Measurements from ENCODE around the gene ZBED4.

The ZBED4 gene

GRCh38 chr22:49856766-49857618 is 3.3 kb downstream of the ZBED4 start:
- no peak for DNase-seq

DNA sequence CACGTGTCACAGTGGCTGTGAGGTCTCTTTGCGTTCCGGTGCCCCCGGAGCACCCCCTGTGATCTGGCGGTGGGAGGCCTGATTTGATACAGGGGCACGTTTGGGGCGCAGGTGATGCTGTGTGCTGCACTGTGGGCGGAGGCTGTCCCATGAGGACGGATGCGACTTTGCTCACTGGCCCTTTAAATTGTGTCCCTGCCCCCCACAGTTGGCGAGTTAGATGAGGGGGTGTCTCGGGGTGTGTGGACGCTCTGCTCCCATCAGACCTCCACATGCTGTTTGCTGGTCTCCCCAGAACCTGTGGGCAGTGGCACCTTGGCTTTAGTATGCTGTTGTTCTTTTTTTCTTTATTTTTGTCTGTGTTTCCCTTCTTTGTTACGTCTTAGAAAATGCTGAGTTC is 5.2 kb downstream of the ZBED4 start:
- DNase-seq: no peak

DNA sequence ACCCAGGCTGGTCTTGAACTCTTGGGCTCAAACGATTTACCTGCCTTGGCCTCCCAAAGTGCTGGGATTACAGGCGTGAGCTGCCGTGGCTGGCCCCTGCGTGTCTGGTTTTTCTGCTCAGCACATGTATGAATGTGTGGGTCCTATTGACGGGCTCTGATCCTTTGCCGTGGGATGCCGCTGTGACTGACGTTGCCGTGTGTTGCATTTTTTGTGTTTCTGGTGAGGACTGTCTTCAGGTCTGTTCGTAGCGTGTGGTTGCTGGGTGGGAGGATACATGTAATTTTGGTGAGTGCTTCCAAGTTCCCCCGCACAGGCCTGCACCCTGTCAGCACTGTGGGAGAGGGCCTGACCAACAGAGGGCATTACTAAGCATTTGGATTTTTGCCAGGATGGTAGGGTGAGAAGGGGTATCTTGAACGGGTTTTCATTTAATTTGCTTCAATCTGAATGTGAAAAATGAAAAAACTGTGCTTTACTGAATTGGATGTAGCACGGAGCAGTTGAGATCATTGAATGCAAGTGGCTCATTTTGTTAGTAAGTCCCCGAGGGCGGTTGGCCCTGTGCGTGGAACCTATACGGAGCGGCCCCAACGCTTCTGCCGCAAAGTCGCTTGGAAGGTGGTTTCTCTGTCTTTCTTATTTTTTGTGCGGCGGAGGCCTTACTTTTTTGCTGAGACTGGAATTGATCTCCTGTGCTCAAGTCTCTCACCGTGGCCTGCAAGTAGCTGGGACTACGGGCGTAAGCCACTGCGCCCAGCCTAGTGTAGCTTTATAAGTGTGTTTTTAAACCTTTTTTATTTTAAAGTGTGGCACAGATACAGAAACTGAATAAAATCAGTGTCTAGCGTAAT is 8.2 kb downstream of the ZBED4 start:
- no peak for DNase-seq

GRCh38 chr22:49862496-49862776 is 8.8 kb downstream of the ZBED4 start:
- no peak for DNase-seq

DNA sequence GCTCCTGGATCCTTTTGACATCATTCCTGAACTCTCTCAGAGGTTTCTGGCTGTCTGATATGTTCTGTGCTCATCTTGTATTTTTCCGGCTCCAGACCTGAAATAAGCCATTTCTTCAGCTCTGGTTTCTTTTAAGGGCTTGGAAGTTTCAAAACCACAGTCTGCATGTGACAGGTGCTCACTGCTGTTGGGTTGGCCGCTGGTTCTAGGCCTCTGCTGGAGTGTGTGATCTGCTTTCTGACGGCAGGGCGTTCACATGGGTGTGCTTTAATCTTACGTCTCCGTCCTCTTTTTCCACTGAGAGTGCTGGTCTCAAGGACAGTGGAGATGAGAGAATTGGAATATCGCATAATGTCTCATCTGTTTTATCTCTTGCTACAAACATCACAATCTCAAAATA is 10.3 kb downstream of the ZBED4 start:
- DNase-seq: no peak

GRCh38 chr22:49865156-49865555 is 11.5 kb downstream of the ZBED4 start:
- no peak for DNase-seq

DNA sequence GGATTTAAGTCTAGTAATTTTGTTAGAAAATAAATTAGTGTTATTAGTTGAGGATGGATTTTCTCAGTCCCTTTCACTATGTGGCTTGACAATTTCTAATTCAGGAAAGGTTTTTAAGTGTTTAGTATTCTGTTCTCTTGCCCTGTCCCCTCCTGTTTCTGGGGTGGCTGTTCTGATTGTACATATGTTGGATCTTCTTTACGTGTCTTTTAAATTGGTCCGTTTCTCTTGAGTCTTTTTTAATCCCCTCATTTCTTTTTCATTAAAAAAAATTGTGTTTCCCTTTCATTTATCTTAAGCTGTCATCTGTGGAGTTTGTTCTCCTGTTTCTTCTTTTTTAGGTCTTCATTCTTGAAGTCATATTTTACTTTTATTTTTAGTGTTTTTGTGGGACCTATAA is 12.5 kb downstream of the ZBED4 start:
- DNase-seq: no peak

- no peak for DNase-seq
These were observed 13.0 kb downstream of the ZBED4 start for GRCh38 chr22:49866646-49867045.

- DNase-seq: no peak
These were observed 13.9 kb downstream of the ZBED4 start for GRCh38 chr22:49867303-49868265.

GRCh38 chr22:49869086-49869830 is 15.6 kb downstream of the ZBED4 start:
- no peak for DNase-seq

DNA sequence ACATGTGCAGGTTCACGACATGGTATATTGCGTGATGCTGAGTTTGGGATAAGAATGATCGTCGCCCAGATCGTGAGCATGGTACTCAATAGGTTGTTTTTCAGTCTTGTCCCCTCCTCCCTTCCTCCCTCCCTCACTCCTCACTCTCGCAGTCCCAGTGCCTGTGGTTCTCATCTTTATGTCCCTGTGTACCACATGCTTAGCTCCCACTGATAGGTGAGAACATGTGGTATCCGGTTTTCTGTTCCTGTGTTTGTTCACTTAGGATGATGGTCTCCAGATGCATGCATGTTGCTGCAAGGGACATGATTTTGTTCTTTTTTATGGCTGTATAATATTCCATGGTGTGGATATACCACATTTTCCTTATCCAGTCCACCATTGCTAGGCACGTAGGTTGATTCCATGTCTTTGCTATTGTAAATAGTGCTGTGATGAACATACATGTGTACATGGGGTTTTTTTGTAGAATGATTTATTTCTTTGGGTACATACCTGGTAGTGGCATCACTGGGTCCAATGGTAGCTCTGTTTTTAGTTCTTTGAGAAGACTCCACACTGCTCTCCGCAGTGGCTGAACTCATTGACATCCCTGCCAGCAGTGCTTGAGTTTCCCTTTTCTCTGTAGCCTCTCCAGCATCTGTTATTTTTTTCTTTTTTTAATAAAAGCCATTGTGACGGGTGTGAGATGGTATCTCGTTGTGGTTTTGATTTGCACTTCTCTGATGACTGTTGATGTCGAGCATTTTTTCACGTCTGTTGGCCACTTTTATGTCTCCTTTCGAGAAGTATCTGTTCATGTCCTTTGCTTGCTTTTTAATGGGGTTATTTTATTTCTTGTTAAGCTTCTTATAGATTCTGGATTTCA is 16.4 kb downstream of the ZBED4 start:
- DNase-seq: no peak

DNA sequence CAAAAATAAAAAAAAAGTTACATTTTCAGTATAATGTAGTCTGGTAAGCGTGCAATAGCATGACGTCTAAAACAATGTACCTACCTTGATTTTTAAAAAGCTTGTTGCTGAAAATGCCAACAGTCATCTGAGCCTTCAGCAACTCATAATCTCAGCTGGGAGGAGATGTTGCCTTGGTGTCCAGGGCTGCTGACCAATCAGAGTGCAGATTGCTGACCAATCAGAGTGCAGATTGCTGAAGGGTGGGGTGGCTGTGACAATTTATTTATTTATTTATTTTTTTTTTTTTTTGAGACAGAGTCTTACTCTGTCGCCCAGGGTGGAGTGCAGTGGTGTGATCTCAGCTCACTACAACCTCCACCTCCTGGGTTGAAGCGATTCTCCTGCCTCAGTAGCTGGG is 17.8 kb downstream of the ZBED4 start:
- no peak for DNase-seq

GRCh38 chr22:49872347-49872746 is 18.7 kb downstream of the ZBED4 start:
- DNase-seq: no peak

- no peak for DNase-seq
These were observed 19.7 kb downstream of the ZBED4 start for GRCh38 chr22:49873228-49873940.

GRCh38 chr22:49877642-49878041 is 24.0 kb downstream of the ZBED4 start:
- no peak for DNase-seq

DNA sequence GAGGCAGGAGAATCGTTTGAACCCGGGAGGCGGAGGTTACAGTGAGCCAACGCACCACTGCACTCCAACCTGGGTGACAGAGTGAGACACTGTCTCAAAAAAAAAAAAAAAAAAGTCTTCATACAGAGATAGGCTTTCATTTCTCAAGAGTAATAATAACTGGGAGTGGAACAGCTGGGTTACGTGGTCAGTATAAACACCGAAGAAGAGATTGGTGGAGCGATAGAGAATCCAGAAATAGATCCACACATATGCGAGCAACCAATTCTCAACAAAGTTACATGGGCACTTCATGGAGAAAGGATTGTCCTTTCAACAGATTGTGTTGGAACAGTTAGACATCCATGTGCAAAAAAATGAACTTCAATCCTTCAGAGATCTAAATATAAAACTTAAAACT is 24.6 kb downstream of the ZBED4 start:
- DNase-seq: no peak

GRCh38 chr22:49879871-49880270 is 26.2 kb downstream of the ZBED4 start:
- no peak for DNase-seq

GRCh38 chr22:49880281-49880680 is 26.6 kb downstream of the ZBED4 start:
- no peak for DNase-seq

DNA sequence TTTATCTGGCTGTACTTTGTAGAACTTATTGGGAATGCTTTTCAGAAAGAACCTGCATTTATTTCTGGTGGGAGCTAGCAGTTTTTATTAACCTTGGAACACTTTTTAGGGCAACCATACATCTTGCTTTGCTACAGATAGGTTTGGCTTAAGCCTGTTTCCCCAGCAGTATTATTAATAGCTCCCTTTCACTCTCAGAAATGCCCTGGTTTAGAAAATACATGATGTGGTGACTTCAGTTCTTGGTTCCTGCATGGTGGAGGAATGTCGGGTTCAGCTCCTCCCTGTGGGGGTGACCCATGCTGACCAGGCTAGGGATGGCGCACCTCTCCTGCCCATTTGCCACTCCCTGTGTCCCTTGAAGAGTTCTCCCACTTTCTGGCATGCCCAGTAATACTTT is 28.2 kb downstream of the ZBED4 start:
- no peak for DNase-seq

DNA sequence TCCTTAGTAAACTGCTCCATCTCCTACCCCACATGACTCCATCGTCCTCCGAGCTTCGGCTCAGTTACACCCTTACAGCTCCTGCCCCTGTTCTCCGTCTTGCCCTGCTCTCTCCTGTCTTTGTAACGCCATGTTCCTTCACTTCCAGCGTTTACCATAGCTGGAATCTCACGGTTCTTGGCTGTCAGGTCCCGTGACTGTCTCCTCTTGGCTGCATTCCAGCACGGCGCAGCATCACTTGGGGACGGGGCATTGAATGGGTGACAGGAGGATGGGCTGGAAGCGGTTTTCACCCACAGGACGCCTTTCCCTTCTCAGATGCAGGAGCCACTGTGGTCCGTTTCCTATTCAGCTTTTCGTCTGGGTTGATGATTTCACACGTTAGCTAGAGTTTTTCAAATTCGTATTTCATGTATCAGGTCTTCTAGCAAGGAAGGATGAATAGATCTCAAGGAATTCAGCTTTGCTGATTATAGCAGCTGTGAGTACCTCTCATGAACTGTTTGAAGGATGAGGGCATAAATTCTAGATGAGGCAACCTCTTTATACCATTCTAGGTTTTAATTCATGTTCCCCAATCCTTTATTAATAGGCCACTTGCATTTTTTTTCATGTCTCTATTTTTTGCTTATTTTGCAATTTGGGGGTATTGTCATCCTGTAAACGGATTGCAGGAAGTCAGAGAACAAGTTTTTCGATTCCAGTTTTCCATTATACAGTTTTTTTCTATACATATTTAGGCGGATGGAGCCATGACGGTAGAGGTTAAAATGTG is 29.1 kb downstream of the ZBED4 start:
- DNase-seq: no peak

Measured in activated CD8-positive, alpha-beta memory T cell treated with anti-CD3 and anti-CD28 coated beads, Interleukin-2, amount 50 U/mL, for 48 hours (primary cell).